OCI-LY1 (cell line): ENCODE measurements around the gene NFIA.

ENCODE experiments used
- CTCF ChIP-seq: fragments of 200-600 bp; sonication (generic), shearing (Covaris generic); IDR thresholded peaks from 2 replicates; pipeline ENCODE4 v1.5.1; 2017; ENCODE audit warnings: mild to moderate bottlenecking, antibody characterized with exemption, low read length, moderate library complexity, mixed read lengths
- EZH2 ChIP-seq: fragments of 200-600 bp; sonication (generic), shearing (Covaris generic); IDR thresholded peaks from 2 replicates; pipeline ENCODE4 v1.8.0; 2017; ENCODE audit warnings: borderline replicate concordance, mixed run types, mild to moderate bottlenecking, antibody characterized with exemption, low read length, moderate library complexity, mixed read lengths

- TF ChIP-seq CTCF (no peak), EZH2 (no peak)
These were observed 25.3 kb downstream of the NFIA start for GRCh38 chr1:61107638-61108037.
